Endothelial cell of umbilical vein (primary cell): ENCODE results near the gene CCNG2. TPM values are rescaled to one million over a fixed set of nuclear protein-coding genes. Genes with fewer than 3 reads are reported as not detected.

Source experiments
- BruUV-seq: library from RNA; stranded (reverse); fragments of 400-500 nt; replicated peaks from 2 replicates; lab custom pipeline; 2021; lab: Mats Ljungman, UMichigan
- CTCF ChIA-PET: fragments of 300-600, 350-600 bp; sonication (Branson Sonifier 250); formaldehyde crosslinking; loops from one replicate; lab custom pipeline; 2021; ENCODE audit warnings: antibody characterized with exemption, inconsistent platforms; lab: Charles Lee
- POLR2A ChIA-PET: fragments of 300-600, 350-600 bp; sonication (Branson Sonifier 250); formaldehyde crosslinking; loops from one replicate; lab custom pipeline; 2021; ENCODE audit warnings: antibody characterized with exemption, inconsistent platforms; lab: Charles Lee
- DNase-seq: peaks from one replicate; pipeline ENCODE4 v3.0.0-alpha.2; 2011; ENCODE audit warnings: low read depth, low spot score
- FAIRE-seq: peaks from 2 replicates; lab custom pipeline; 2011; peaks lifted over from hg19 to GRCh38; lab: Jason Lieb, UNC
- H2AFZ ChIP-seq: 2 replicates; pipeline ENCODE4 v1.6.0; 2012; ENCODE audit warnings: low read depth, low read length, control low read depth, inconsistent platforms
- H3K27ac ChIP-seq: 2 replicates; pipeline ENCODE4 v1.5.1; 2011; ENCODE audit warnings: low read depth, mild to moderate bottlenecking, control low read depth, low read length, moderate library complexity; ENCODE audit not compliant: insufficient read depth
- H3K27me3 ChIP-seq, 2 experiments: 2 replicates each; pipeline versions ENCODE4 v1.6.0 to v1.6.1; 2011; ENCODE audit warnings: low read length in 2 of 2, mixed read lengths in 1 of 2; ENCODE audit not compliant: control insufficient read depth in 2 of 2, insufficient read depth in 2 of 2
- H3K36me3 ChIP-seq, 2 experiments: 2 replicates in 1 of 2; 3 replicates in 1 of 2; pipeline ENCODE4 v1.5.1; 2011; ENCODE audit warnings: low read length in 2 of 2, mild to moderate bottlenecking in 1 of 2, moderate library complexity in 1 of 2; ENCODE audit not compliant: control insufficient read depth in 2 of 2, insufficient read depth in 2 of 2; ENCODE audit errors: extremely low read depth in 1 of 2
- H3K4me1 ChIP-seq: 3 replicates; pipeline ENCODE4 v1.5.1; 2011; ENCODE audit warnings: mild to moderate bottlenecking, low read length; ENCODE audit not compliant: control insufficient read depth, insufficient read depth; ENCODE audit errors: extremely low read depth
- H3K4me2 ChIP-seq: 2 replicates; pipeline ENCODE4 v1.6.1; 2011; ENCODE audit warnings: low read length, control low read depth, mixed read lengths; ENCODE audit not compliant: insufficient read depth
- H3K4me3 ChIP-seq, 3 experiments: fragments of 200-600 bp in 1 of 3; sonication (generic), shearing (Covaris generic) in 1 of 3; replicated peaks in 1 of 3; 2 replicates each; pipeline ENCODE4 v1.5.1; 2011 to 2016; ENCODE audit warnings: control low read depth in 3 of 3, low read length in 3 of 3, mild to moderate bottlenecking in 2 of 3, inconsistent platforms in 1 of 3, low read depth in 1 of 3, moderate library complexity in 1 of 3; ENCODE audit not compliant: insufficient read depth in 1 of 3
- H3K79me2 ChIP-seq: 2 replicates; pipeline ENCODE4 v1.6.0; 2012; ENCODE audit warnings: low read length, inconsistent platforms; ENCODE audit not compliant: control insufficient read depth, insufficient read depth
- H3K9ac ChIP-seq: replicated peaks from 2 replicates; pipeline ENCODE3; 2011; ENCODE audit warnings: low read length, control low read depth; ENCODE audit not compliant: insufficient read depth; ENCODE audit errors: extremely low read depth
- H3K9me1 ChIP-seq: replicated peaks from 3 replicates; pipeline ENCODE4 v1.6.0; 2011; ENCODE audit warnings: mild to moderate bottlenecking, low read length; ENCODE audit not compliant: control insufficient read depth, insufficient read depth; ENCODE audit errors: extremely low read depth
- H3K9me3 ChIP-seq: replicated peaks from 2 replicates; pipeline ENCODE4 v1.5.1; 2012; ENCODE audit warnings: low read length, inconsistent platforms; ENCODE audit not compliant: control insufficient read depth, insufficient read depth
- H4K20me1 ChIP-seq: replicated peaks from 2 replicates; pipeline ENCODE3; 2011; ENCODE audit warnings: mild to moderate bottlenecking, low read length; ENCODE audit not compliant: control insufficient read depth, insufficient read depth; ENCODE audit errors: extremely low read depth
- CTCF ChIP-seq, 2 donors: IDR thresholded peaks; 1 replicate in 1 of 2; 2 replicates in 1 of 2; pipeline ENCODE4 v1.5.1; 2011; ENCODE audit warnings: low read length in 2 of 2, mild to moderate bottlenecking in 2 of 2, moderate library complexity in 2 of 2, control low read depth in 1 of 2, inconsistent platforms in 1 of 2, low read depth in 1 of 2; ENCODE audit not compliant: insufficient read depth in 1 of 2; ENCODE audit errors: extremely low read depth in 1 of 2
- EZH2 ChIP-seq: IDR thresholded peaks from 2 replicates; pipeline ENCODE4 v1.6.1; 2012; ENCODE audit warnings: borderline replicate concordance, low read depth, mild to moderate bottlenecking, moderate library complexity, low read length, inconsistent platforms; ENCODE audit not compliant: severe bottlenecking
- FOS ChIP-seq: IDR thresholded peaks from 2 replicates; pipeline ENCODE4 v1.6.1; 2011; ENCODE audit warnings: mild to moderate bottlenecking, low read length, moderate library complexity, borderline replicate concordance; ENCODE audit not compliant: insufficient read depth
- GATA2 ChIP-seq: IDR thresholded peaks from 2 replicates; pipeline ENCODE4 v1.7.0; 2011; ENCODE audit warnings: low read depth, mild to moderate bottlenecking, moderate library complexity, mixed read lengths, low read length; ENCODE audit not compliant: insufficient read length, insufficient read depth
- JUN ChIP-seq: IDR thresholded peaks from 2 replicates; pipeline ENCODE4 v1.6.1; 2011; ENCODE audit warnings: borderline replicate concordance, low read depth; ENCODE audit not compliant: insufficient read length, insufficient read depth
- MAX ChIP-seq: IDR thresholded peaks from 2 replicates; pipeline ENCODE4 v1.6.1; 2011; ENCODE audit not compliant: insufficient read depth, insufficient read length
- MYC ChIP-seq: IDR thresholded peaks from one replicate; pipeline ENCODE4 v1.6.1; 2011; ENCODE audit warnings: mild to moderate bottlenecking, low read depth, low read length
- POLR2A ChIP-seq: IDR thresholded peaks from 2 replicates; pipeline ENCODE4 v1.6.1; 2012; ENCODE audit warnings: low read depth, mild to moderate bottlenecking, control low read depth, low read length
- POLR2AphosphoS5 ChIP-seq: IDR thresholded peaks from 2 replicates; pipeline ENCODE4 v1.6.1; 2012; ENCODE audit warnings: low read depth, mild to moderate bottlenecking, control low read depth, low read length, moderate library complexity; ENCODE audit not compliant: insufficient read depth
- dilution Hi-C: fragments of 300-500 bp; cut with MboI; formaldehyde crosslinking; loops from one replicate; pipeline ENCODE4 v1.15.0; 2019; ENCODE audit warnings: low sequenced_read_pairs; ENCODE audit not compliant: extremely low pct_ligation_motif_present
- intact Hi-C: fragments of 100-400 bp; cut with micrococcal nuclease; formaldehyde crosslinking; loops from one replicate; pipeline ENCODE4 v1.10.0; 2022
- polyA plus RNA-seq, 4 experiments: library from polyadenylated mRNA; depleted of rRNA in 3 of 4; stranded (reverse) in 3 of 4; unstranded in 1 of 4; fragments of >200 nt; gene quantifications; 2 replicates each; pipeline versions ENCODE4 v1.2.1 to v1.2.3, GENCODE V29; 2011 to 2012; ENCODE audit warnings: missing spikeins in 1 of 4
- total RNA-seq: library from RNA; stranded (reverse); gene quantifications from 2 replicates; pipeline ENCODE4 v1.2.3, GENCODE V29; 2021

CCNG2 gene
- total and polyA plus RNA-seq, 2 donors (not counting 3 experiments of a cell fraction or from before 2014, with no cell fraction given): 7.9 to 28.3 TPM

GRCh38 chr4:77148078-77148477 lies 8.9 kb upstream of the CCNG2 start:
- Histone ChIP-seq H2AFZ (no peak overlapping the region), H3K36me3 (no peaks in the 10 kb centered on the region), H3K9ac (no peak overlapping the region), H3K4me1 (peaks cover 18% of the 10 kb centered on the region), H3K27ac (no peak overlapping the region), H3K9me3 (no peaks in the 10 kb centered on the region), H3K79me2 (no peaks in the 10 kb centered on the region), H4K20me1 (no peaks in the 10 kb centered on the region), H3K27me3 (peaks cover 8 to 14% of the 10 kb centered on the region in 2 experiments), H3K4me3 (no peak overlapping the region), H3K9me1 (no peaks in the 10 kb centered on the region), H3K4me2 (no peak overlapping the region)
- DNase-seq: no peak
- intact Hi-C loops: no loop called here
- ChIA-PET POLR2A (no interaction called here), CTCF (interaction anchor here (1.1 to 1.9 kb wide), 2 partner anchors 48 to 53 kb away, joined by 4 to 5 read pairs; no protein-coding TSS in a partner anchor)
- no peak for TF ChIP-seq POLR2AphosphoS5
- no peak for TF ChIP-seq GATA2
- TF ChIP-seq CTCF (IDR thresholded peaks at IDR 0.05; ENCODE audit: extremely low read depth in 1 of 2, insufficient read depth in 1 of 2, low read depth in 1 of 2, low read length in 2 of 2): no peak
- no peak for TF ChIP-seq MAX
- no peak for TF ChIP-seq POLR2A
- TF ChIP-seq JUN: no peak
- TF ChIP-seq EZH2: no peak
- no peak for TF ChIP-seq FOS
- TF ChIP-seq MYC: no peak
- dilution Hi-C loops: no loop called here
- no peak for FAIRE-seq
- BruUV-seq: no TSS peak
